Measurements from ENCODE around the gene NRM.

DNA sequence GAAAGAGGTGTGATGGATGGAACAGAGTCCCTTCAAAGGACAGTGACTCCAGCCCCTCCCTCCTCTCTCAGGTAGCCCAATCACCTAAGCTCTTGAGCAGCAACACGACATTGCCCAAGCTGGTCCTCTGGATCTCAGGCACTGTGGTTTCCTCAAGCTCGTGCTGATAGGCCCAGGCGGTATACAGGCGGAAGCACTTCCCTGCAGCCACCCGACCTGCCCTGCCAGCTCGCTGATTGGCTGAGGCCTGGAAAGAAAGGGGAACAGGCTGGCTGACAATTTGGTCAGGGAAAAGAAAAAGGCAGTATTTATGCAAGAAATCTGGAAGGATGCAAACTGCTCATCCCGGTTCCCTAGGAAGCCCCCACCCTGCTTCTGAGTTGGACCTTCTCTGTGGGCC lies 34.3 kb downstream of the NRM start:
- TF ChIP-seq EZH2 (IDR thresholded peaks at IDR 0.05; ENCODE audit: low read depth, unreplicated experiment) (no peak), POLR2AphosphoS5 (IDR thresholded peaks at IDR 0.05; ENCODE audit: low read depth) (no peak)
- TF ChIP-seq, protein P1, sequence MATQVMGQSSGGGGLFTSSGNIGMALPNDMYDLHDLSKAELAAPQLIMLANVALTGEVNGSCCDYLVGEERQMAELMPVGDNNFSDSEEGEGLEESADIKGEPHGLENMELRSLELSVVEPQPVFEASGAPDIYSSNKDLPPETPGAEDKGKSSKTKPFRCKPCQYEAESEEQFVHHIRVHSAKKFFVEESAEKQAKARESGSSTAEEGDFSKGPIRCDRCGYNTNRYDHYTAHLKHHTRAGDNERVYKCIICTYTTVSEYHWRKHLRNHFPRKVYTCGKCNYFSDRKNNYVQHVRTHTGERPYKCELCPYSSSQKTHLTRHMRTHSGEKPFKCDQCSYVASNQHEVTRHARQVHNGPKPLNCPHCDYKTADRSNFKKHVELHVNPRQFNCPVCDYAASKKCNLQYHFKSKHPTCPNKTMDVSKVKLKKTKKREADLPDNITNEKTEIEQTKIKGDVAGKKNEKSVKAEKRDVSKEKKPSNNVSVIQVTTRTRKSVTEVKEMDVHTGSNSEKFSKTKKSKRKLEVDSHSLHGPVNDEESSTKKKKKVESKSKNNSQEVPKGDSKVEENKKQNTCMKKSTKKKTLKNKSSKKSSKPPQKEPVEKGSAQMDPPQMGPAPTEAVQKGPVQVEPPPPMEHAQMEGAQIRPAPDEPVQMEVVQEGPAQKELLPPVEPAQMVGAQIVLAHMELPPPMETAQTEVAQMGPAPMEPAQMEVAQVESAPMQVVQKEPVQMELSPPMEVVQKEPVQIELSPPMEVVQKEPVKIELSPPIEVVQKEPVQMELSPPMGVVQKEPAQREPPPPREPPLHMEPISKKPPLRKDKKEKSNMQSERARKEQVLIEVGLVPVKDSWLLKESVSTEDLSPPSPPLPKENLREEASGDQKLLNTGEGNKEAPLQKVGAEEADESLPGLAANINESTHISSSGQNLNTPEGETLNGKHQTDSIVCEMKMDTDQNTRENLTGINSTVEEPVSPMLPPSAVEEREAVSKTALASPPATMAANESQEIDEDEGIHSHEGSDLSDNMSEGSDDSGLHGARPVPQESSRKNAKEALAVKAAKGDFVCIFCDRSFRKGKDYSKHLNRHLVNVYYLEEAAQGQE (IDR thresholded peaks at IDR 0.05; ENCODE audit: unreplicated experiment): no peak
